KOPT-K1 (cell line): Measurements from ENCODE around the gene DNM2.
A peak's percentile ranks its signal among the peaks of the same experiment; 100 is the strongest.
"Not testable (repeated sequence)": the region's sequence is repeated elsewhere in the genome, so short reads cannot be mapped to it uniquely, and the experiment has no call there.

Experiments
- H3K27ac ChIP-seq: fragments of 200-600 bp; sonication (generic); 2 replicates; pipeline ENCODE4 v1.5.1; 2016; ENCODE audit warnings: antibody characterized with exemption, mild to moderate bottlenecking, low read depth, low read length; ENCODE audit not compliant: poor library complexity, severe bottlenecking
- H3K36me3 ChIP-seq: fragments of 200-600 bp; sonication (generic); 2 replicates; pipeline ENCODE4 v1.5.1; 2017; ENCODE audit warnings: antibody characterized with exemption, mild to moderate bottlenecking, low read length, moderate library complexity; ENCODE audit not compliant: insufficient read depth
- H3K9me3 ChIP-seq: fragments of 200-600 bp; sonication (generic); 2 replicates; pipeline ENCODE4 v1.5.1; 2017; ENCODE audit warnings: antibody characterized with exemption, low read length, mild to moderate bottlenecking; ENCODE audit not compliant: insufficient read depth, poor library complexity, severe bottlenecking

The DNM2 gene

GRCh38 chr19:10870955-10871603 is 153.2 kb downstream of the DNM2 start, which contains the start of gene CARM1:
TSS of gene CARM1 (plus strand) at chr19:10871553. CDS start at chr19:10871703, 150 bp downstream.
- peak within 1 kb of the TSS; percentile 76 for H3K27ac ChIP-seq
- H3K9me3 ChIP-seq: no peaks in the 10 kb centered on the region
- H3K36me3 ChIP-seq: no peaks in the 10 kb centered on the region

- peak overlapping the region; percentile 75 for H3K27ac ChIP-seq
- H3K36me3 ChIP-seq: no peaks in the 10 kb centered on the region
- H3K9me3 ChIP-seq: no peaks in the 10 kb centered on the region
Measured at GRCh38 chr19:10871711-10872545, 154.0 kb downstream of the DNM2 start.

DNA sequence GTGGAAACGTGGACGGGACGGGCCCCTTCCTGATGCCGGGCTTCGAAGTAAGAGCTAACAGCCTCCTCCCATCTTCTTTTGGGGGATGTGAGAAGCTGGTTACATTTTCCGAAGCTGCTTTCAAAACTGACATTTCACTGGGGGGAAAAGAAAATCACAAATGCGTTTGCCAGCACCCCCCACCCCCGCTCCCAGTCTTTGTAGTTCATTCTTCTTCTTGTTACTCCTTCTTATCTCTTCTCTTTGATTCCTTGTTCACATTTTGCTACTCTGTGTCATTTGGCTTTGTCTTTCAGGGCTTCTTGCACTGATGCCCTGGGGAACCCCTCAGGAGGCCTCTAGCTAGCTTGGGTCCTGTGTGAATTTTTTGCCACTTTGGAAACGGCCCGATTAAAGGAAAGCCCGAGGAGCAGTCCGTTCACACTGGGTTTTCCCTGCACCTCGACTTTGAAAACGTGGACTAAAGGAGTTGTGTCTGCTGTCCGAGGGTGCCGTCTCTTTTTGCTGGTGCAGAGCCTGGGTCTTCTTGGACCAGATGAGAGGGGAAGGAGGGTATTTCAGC is 154.7 kb downstream of the DNM2 start:
- H3K36me3 ChIP-seq: no peaks in the 10 kb centered on the region
- no peaks in the 10 kb centered on the region for H3K9me3 ChIP-seq
- H3K27ac ChIP-seq: peak overlapping the region; percentile 75

DNA sequence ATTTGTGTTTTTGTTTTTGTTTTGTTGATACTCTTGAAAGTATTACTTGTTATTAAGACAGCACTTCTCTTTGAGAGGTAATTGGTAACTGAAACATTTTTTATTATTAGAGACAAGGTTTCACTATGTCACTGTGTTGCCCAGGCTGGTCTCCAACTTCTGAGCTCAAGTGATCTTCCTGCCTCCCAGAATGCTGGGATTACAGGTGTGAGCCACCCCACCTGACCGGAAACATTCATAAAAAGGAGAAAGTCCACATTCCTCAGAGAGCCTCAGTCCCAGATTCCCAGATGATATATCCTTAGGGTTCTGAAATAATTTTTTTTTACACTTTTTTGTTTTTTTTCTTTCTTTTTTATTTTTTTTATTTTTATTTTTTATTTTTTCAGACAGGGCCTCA is 156.1 kb downstream of the DNM2 start:
- H3K36me3 ChIP-seq: no peaks in the 10 kb centered on the region
- H3K9me3 ChIP-seq: no peaks in the 10 kb centered on the region
- H3K27ac ChIP-seq: no peak overlapping the region

- Histone ChIP-seq H3K27ac (peak overlapping the region; percentile 5), H3K36me3 (no peaks in the 10 kb centered on the region), H3K9me3 (no peaks in the 10 kb centered on the region)
Measured at GRCh38 chr19:10876459-10877240, 158.8 kb downstream of the DNM2 start.

DNA sequence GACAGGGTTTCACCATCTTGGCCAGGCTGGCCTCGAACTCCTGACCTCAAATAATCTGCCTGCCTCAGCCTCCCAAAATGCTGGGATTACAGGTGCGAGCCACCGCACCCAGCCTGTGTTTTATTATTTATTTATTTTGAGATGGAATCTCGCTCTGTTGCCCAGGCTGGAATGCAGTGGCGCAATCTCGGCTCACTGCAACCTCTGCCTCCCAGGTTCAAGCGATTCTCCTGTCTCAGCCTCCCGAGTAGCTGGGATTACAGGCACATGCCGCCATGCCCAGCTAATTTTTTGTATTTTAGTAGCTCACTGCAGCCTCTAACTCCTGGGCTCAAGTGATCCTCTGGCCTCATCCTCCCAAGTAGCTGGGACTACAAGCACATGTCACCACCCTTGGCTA is 159.7 kb downstream of the DNM2 start:
- H3K36me3 ChIP-seq, H3K9me3 ChIP-seq: not testable (repeated sequence)
- H3K27ac ChIP-seq: peak overlapping the region; percentile 53

DNA sequence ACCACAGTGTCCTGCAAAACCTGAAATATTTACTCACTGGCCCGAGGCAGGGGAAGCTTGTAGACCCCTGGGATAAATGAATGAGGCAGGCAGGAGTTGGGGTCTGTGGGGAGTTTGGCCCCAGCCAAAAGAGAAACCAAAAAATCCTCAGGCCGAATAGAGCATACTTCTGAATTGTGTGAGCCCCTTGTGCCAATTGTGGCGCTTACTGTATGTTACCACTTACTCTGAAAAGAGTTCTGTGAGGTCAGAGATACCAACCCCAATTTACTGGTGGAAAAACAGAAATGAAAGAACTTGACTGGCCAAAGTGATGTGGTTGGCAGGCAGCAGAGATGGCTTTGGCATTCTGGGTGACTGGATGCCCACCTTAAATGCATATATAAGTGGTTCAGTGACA is 160.4 kb downstream of the DNM2 start:
- Histone ChIP-seq H3K9me3 (no peaks in the 10 kb centered on the region), H3K27ac (peak overlapping the region; percentile 53), H3K36me3 (no peaks in the 10 kb centered on the region; the same call in 1 of the 2 replicates)
